Stimulated activated CD8-positive, alpha-beta memory T cell treated with anti-CD3 and anti-CD28 coated beads, Interleukin-12 subunit alpha, Interleukin-12 subunit beta, amount 100 ng/mL, for 24 hours (primary cell): ENCODE data around the gene KPRP.

Experiments used
- DNase-seq: peaks from one replicate; pipeline ENCODE4 v3.0.0-alpha.2; 2020; ENCODE audit errors: extremely low read depth

KPRP gene

GRCh38 chr1:152774875-152775274, 17.1 kb downstream of the KPRP start, which contains the start of gene LCE1F:
Gene LCE1F, plus strand, starts transcription at chr1:152775140. Its CDS starts 1,232 bp downstream, at chr1:152776372.
- no peak for DNase-seq

GRCh38 chr1:152776361-152776760, 18.5 kb downstream of the KPRP start:
- DNase-seq = no peak

GRCh38 chr1:152777510-152778137, 19.8 kb downstream of the KPRP start:
- no peak for DNase-seq

DNA sequence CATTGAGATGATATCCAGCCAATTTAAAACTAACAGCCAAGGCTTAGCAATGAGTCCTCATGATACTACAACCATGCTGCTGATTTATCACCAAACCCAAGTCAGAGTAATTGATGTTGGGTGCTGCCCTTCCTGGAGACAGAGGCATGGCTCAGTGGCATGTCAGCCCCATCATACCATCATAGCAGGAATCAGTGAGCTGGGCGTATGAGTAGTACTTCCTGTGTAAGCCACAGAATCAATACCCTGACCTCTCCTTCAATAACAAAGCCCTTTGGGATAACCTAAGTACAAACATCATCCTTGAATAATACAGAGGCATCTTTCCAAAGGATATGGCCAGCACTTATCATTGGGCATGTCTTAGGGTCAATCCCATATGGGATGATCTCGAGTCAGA, 25.3 kb downstream of the KPRP start:
- DNase-seq = no peak

DNA sequence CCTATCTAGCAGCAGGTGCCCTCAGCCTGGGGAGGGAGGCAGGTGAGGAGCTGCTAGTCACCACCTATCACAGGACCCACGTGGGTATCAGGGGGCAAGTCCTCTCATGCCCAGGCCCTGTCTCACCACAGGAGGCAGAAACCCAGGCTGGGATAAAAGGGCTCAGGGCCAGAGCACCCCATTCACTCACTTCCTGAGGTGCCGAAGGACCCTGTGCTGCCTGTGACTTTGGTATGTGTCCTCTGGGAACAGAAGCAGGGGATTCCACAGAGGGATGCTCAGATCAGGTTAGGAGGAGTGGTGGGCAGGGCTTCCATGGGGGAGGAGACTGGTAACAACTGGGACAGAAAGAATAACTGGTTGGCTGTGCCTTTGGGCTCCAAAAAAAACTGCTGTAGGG, 28.3 kb downstream of the KPRP start, which contains the start of gene LCE1E:
TSS of gene LCE1E (plus strand) at position 181 of the 400 bp plus-strand sequence. CDS start 1,043 bp downstream, outside the sequence.
- no peak for DNase-seq

GRCh38 chr1:152795686-152796085, 37.9 kb downstream of the KPRP start:
- no peak for DNase-seq

- DNase-seq = no peak
Observed at GRCh38 chr1:152796421-152796820, 38.6 kb downstream of the KPRP start, which contains the start of gene LCE1D. Gene LCE1D, plus strand, starts transcription at chr1:152796721. Its CDS starts 1,074 bp downstream, at chr1:152797795.

DNA sequence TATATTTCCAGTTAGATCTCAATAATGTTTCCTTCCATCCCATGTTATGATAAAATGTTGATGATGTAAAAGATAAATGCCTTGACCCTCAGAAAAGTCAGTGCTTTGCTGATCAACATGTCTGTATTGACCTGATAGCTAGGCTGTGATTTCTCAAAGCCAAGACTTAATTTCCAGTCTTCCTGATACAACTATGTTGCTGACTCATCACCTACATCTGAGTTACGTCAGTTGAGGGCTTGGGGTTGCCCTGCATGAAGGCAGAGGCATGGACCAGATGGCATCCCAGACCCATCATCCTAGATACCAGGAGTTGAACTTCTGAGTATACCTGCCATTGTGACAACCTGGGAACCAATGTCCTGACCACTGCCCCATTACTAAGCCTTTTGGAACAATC, 43.5 kb downstream of the KPRP start:
- DNase-seq = no peak

DNA sequence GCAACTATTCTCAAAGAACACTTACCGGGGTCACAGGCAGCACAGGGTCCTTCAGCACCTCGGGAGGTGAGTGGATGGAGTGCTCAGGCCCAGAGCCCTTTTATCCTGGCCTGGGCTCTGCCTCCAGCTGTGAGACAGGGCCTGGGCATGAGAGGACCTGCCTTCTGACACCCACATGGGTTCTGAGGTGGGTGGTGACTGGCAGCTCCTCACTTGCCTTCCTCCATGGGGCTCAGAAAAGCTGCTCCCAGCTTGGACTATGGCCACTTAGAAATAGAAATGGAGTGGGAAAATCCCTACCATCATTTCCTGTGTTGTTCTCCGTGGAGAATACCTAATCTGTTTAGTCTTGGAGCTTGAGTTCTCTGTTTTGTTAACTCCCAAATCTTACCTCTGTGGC, 48.8 kb downstream of the KPRP start, which contains the start of gene LCE1C:
TSS of gene LCE1C (minus strand) at position 76 of the 400 bp plus-strand sequence. CDS start 1,173 bp downstream, outside the sequence.
- DNase-seq = no peak

DNA sequence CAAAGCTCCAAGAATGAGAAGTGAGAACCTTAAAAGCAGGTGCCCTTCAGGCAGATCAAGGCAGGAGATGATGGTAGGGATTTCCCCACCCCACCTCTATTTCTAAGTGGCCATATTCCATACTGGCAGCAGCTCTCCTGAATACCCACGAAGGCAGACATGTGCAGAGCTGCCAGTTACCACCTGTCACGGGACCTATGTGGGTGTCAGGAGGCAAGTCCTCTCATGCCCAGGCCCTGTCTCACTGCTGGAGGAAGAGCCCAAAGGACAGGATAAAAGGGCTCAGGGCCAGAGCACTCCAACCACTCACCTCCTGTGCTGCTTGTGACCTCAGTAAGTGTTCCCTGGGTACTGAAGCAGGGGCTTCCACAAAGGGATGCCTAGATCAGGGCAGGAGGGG, 53.2 kb downstream of the KPRP start:
- no peak for DNase-seq
